GM12878 (cell line): ENCODE data around the gene ENPP1. TPM values are rescaled to one million over a fixed set of nuclear protein-coding genes. Genes with fewer than 3 reads are reported as not detected.

Experiments
- ATAC-seq: fragments of 200-7000 bp; cut with Tn5 transposase; 3 replicates; pipeline ENCODE4 v1.9.1; 2020; ENCODE audit warnings: mild to moderate bottlenecking, moderate library complexity
- BruUV-seq: library from RNA; stranded (reverse); fragments of 400-500 nt; replicated peaks from 2 replicates; lab custom pipeline; 2021; lab: Mats Ljungman, UMichigan
- CTCF ChIA-PET: fragments of 300-600 bp; sonication (Branson Sonifier 250); formaldehyde crosslinking; extraction: SDS; loops from one replicate; lab custom pipeline; 2021; ENCODE audit warnings: inconsistent platforms; lab: Yijun Ruan, JAX
- POLR2A ChIA-PET: fragments of 350-600 bp; formaldehyde crosslinking; extraction: SDS; loops from one replicate; lab custom pipeline; 2021; ENCODE audit warnings: inconsistent platforms; lab: Charles Lee
- RAD21 ChIA-PET: fragments of 300-600 bp; sonication (Branson Sonifier 250); formaldehyde crosslinking; loops from one replicate; lab custom pipeline; 2023; ENCODE audit warnings: antibody characterized with exemption; ENCODE audit not compliant: unreplicated experiment; lab: Charles Lee
- SMC1A ChIA-PET: fragments of 300-600 bp; sonication (Branson Sonifier 250); formaldehyde crosslinking; loops from one replicate; lab custom pipeline; 2023; ENCODE audit not compliant: unreplicated experiment, uncharacterized antibody; lab: Charles Lee
- DNase-seq: peaks from one replicate; pipeline ENCODE4 v3.0.0-alpha.2; 2011; ENCODE audit warnings: low read depth, low spot score
- FAIRE-seq: peaks from 3 replicates; lab custom pipeline; 2011; peaks lifted over from hg19 to GRCh38; lab: Jason Lieb, UNC
- H2AFZ ChIP-seq: 2 replicates; pipeline ENCODE4 v1.6.0; 2011; ENCODE audit warnings: low read depth, low read length, control low read depth; ENCODE audit not compliant: control insufficient read depth
- H3K27ac ChIP-seq: 2 replicates; pipeline ENCODE4 v1.5.1; 2011; ENCODE audit warnings: control low read depth; ENCODE audit not compliant: control insufficient read depth, insufficient read depth
- H3K27me3 ChIP-seq, 2 experiments: replicated peaks in 1 of 2; 2 replicates each; pipeline versions ENCODE4 v1.6.0 to v1.6.1; 2011; ENCODE audit warnings: low read length in 1 of 2; ENCODE audit not compliant: control insufficient read depth in 2 of 2, insufficient read depth in 2 of 2
- H3K36me3 ChIP-seq, 2 experiments: 2 replicates each; pipeline ENCODE4 v1.5.1; 2011; ENCODE audit warnings: low read length in 1 of 2; ENCODE audit not compliant: control insufficient read depth in 2 of 2, insufficient read depth in 2 of 2
- H3K4me1 ChIP-seq: 2 replicates; pipeline ENCODE4 v1.6.1; 2011; ENCODE audit warnings: mild to moderate bottlenecking, low read length, moderate library complexity, mixed read lengths; ENCODE audit not compliant: control insufficient read depth, insufficient read depth
- H3K4me2 ChIP-seq: 2 replicates; pipeline ENCODE4 v1.6.0; 2011; ENCODE audit warnings: control low read depth; ENCODE audit not compliant: control insufficient read depth, insufficient read depth
- H3K4me3 ChIP-seq: fragments of 200-600 bp; sonication (generic); 2 replicates; pipeline ENCODE4 v1.5.1; 2016
- H3K79me2 ChIP-seq: 2 replicates; pipeline ENCODE4 v1.6.0; 2011; ENCODE audit warnings: low read length; ENCODE audit not compliant: control insufficient read depth, insufficient read depth
- H3K9ac ChIP-seq: 2 replicates; pipeline ENCODE4 v1.8.0; 2011; ENCODE audit warnings: low read length, control low read depth, mixed read lengths; ENCODE audit not compliant: control insufficient read depth, insufficient read depth
- H3K9me3 ChIP-seq: replicated peaks from 3 replicates; pipeline ENCODE4 v1.5.1; 2011; ENCODE audit warnings: mild to moderate bottlenecking, low read length; ENCODE audit not compliant: control insufficient read depth, insufficient read depth
- H4K20me1 ChIP-seq: 2 replicates; pipeline ENCODE4 v1.6.0; 2011; ENCODE audit not compliant: control insufficient read depth, insufficient read depth
- CBFB ChIP-seq: IDR thresholded peaks from 2 replicates; pipeline ENCODE4 v1.6.1; 2016; ENCODE audit warnings: antibody characterized with exemption, low read depth
- CHD1 ChIP-seq: IDR thresholded peaks from 2 replicates; pipeline ENCODE4 v1.6.1; 2012; ENCODE audit warnings: low read depth, low read length, improper control_type of control experiment
- EP300 ChIP-seq, 2 experiments: fragments of 150-350 bp in 1 of 2; IDR thresholded peaks; 2 replicates each; pipeline ENCODE4 v1.6.1; 2011 to 2012; ENCODE audit warnings: low read depth in 2 of 2, low read length in 2 of 2, borderline replicate concordance in 1 of 2, improper control_type of control experiment in 1 of 2, inconsistent platforms in 1 of 2; ENCODE audit not compliant: control insufficient read depth in 1 of 2
- ESRRA ChIP-seq: IDR thresholded peaks from 2 replicates; pipeline ENCODE4 v1.6.1; 2012; ENCODE audit warnings: mild to moderate bottlenecking, low read length, improper control_type of control experiment
- PAX5 ChIP-seq: IDR thresholded peaks from 2 replicates; pipeline ENCODE4 v1.6.1; 2011; ENCODE audit warnings: low read depth, low read length, borderline replicate concordance
- POU2F2 ChIP-seq: IDR thresholded peaks from 3 replicates; pipeline ENCODE4 v1.6.1; 2011; ENCODE audit warnings: low read depth, mild to moderate bottlenecking, low read length, borderline replicate concordance
- RCOR1 ChIP-seq: conservative IDR thresholded peaks from 2 replicates; pipeline ENCODE4 v1.6.1; 2012; ENCODE audit warnings: low read depth, low read length, improper control_type of control experiment
- RUNX3 ChIP-seq: IDR thresholded peaks from 2 replicates; pipeline ENCODE4 v1.6.1; 2012; ENCODE audit warnings: low read length, inconsistent platforms
- SREBF1 ChIP-seq: IDR thresholded peaks from 2 replicates; pipeline ENCODE4 v1.6.1; 2012; ENCODE audit warnings: mild to moderate bottlenecking, low read length
- TBL1XR1 ChIP-seq: IDR thresholded peaks from 2 replicates; pipeline ENCODE4 v1.6.1; 2012; ENCODE audit warnings: low read depth, low read length, improper control_type of control experiment
- ZBED1 ChIP-seq: IDR thresholded peaks from 2 replicates; pipeline ENCODE4 v1.6.1; 2016; ENCODE audit warnings: borderline replicate concordance
- WGBS: methylation state at CpG from one replicate; pipeline ENCODE4 v1.1.6; 2016; ENCODE audit warnings: low lambda C conversion rate; ENCODE audit not compliant: insufficient replicate concordance, insufficient coverage; ENCODE audit errors: missing lambda C conversion rate; 5-methylcytosine and 5-hydroxymethylcytosine counted together
- in situ Hi-C: fragments of 300-500 bp; cut with MboI; formaldehyde crosslinking; loops from 9 replicates; pipeline ENCODE4 v1.14.3; 2018; ENCODE audit warnings: mixed read lengths
- intact Hi-C: fragments of 100-400 bp; cut with micrococcal nuclease; formaldehyde crosslinking; loops from one replicate; pipeline ENCODE4 v1.14.2; 2022; ENCODE audit not compliant: unreplicated experiment
- polyA plus RNA-seq, 11 experiments: library from polyadenylated mRNA; depleted of rRNA in 4 of 11; unstranded in 6 of 11; stranded (reverse) in 5 of 11; fragments of >200 nt; fragmentation: Nextera tagmentation in 4 of 11; fragmentation: Illumina TruSeq in 1 of 11; extraction: Ambion mirVana in 4 of 11; extraction: Trizol in 1 of 11; gene quantifications; 1 replicate in 1 of 11; 2 replicates in 10 of 11; pipeline versions ENCODE4 v1.2.1 to v1.2.3, GENCODE V29; 2011 to 2016; ENCODE audit warnings: inconsistent platforms in 2 of 11, missing spikeins in 2 of 11, low read depth in 1 of 11
- total RNA-seq, 4 experiments: library from RNA; depleted of rRNA in 3 of 4; stranded (reverse); fragments of >200 nt in 3 of 4; fragmentation: Illumina TruSeq in 1 of 4; extraction: Trizol in 1 of 4; gene quantifications; 2 replicates each; pipeline versions ENCODE4 v1.2.1 to v1.2.3, GENCODE V29; 2013 to 2021
- TF ChIP-seq, protein P1 (sequence below): IDR thresholded peaks from 2 replicates; pipeline ENCODE4 v1.6.1; 2011; ENCODE audit warnings: low read depth, mild to moderate bottlenecking, low read length, moderate library complexity, borderline replicate concordance; ENCODE audit errors: extremely low read depth
- TF ChIP-seq, protein P2 (sequence below): IDR thresholded peaks from 2 replicates; pipeline ENCODE4 v1.6.1; 2011; ENCODE audit warnings: mild to moderate bottlenecking, low read depth, low read length, moderate library complexity; ENCODE audit not compliant: insufficient replicate concordance
- TF ChIP-seq, protein P3 (sequence below): fragments of 450-650 bp; IDR thresholded peaks from 2 replicates; pipeline ENCODE4 v1.6.1; 2017; ENCODE audit warnings: mild to moderate bottlenecking, moderate library complexity
- TF ChIP-seq, protein P4 (sequence below): fragments of 450-650 bp; formaldehyde crosslinking; IDR thresholded peaks from 2 replicates; pipeline ENCODE4 v1.4.0; 2020; ENCODE audit warnings: mild to moderate bottlenecking, moderate library complexity

The ENPP1 gene
- total and polyA plus RNA-seq, 10 of the 15 experiments (the other 5 are each of a cell fraction or from before 2014, with no cell fraction given): 0.03 to 0.05 TPM; not detected in 8

DNA sequence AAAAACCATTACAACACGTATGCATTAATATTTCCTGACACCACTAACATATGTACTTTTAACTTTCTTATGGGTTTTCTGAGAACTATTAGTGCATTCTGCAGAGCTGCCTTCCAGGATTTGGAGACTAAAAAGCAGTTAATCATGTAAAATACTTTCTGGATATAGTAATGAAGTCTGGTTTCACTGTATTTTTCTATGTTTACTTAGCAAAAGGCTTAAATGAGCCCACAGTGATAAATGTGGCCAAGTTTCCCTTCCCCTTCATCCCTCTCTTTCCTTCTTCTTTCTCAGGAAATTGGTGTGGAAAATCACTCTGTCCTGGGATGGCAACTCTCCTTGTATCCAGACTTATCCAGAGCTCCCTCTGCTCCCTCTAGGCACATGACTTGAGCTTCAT, 29.7 kb upstream of the ENPP1 start:
- 0% methylated on average over 1 of the region's 1 CpG for WGBS
- no TSS peak for BruUV-seq
- Histone ChIP-seq H3K27ac (no peak overlapping the region), H3K4me1 (no peaks in the 10 kb centered on the region), H2AFZ (no peak overlapping the region), H3K79me2 (no peaks in the 10 kb centered on the region), H3K4me3 (no peak overlapping the region), H3K27me3 (no peaks in the 10 kb centered on the region; a peak in 1 of 4 replicates), H3K9me3 (no peaks in the 10 kb centered on the region), H4K20me1 (no peaks in the 10 kb centered on the region), H3K4me2 (no peak overlapping the region), H3K36me3 (no peaks in the 10 kb centered on the region), H3K9ac (no peak overlapping the region)
- in situ Hi-C loops: no loop called here
- DNase-seq (no peak), ATAC-seq (no peak), FAIRE-seq (no peak)
- intact Hi-C loops: no loop called here
- RAD21 ChIA-PET: no interaction called here
- SMC1A ChIA-PET: interaction anchor here (1.0 kb wide), 1 partner anchor 34 kb away, joined by 3 read pairs; no protein-coding TSS in a partner anchor
- TF ChIP-seq SREBF1: no peak
- TF ChIP-seq ZBED1: no peak
- TF ChIP-seq POU2F2: no peak
- TF ChIP-seq RUNX3: no peak
- no peak for TF ChIP-seq ESRRA
- no peak for TF ChIP-seq CHD1
- TF ChIP-seq CBFB: no peak
- TF ChIP-seq, protein P1, sequence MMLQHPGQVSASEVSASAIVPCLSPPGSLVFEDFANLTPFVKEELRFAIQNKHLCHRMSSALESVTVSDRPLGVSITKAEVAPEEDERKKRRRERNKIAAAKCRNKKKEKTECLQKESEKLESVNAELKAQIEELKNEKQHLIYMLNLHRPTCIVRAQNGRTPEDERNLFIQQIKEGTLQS: no peak
- no peak for TF ChIP-seq RCOR1
- TF ChIP-seq, protein P2, sequence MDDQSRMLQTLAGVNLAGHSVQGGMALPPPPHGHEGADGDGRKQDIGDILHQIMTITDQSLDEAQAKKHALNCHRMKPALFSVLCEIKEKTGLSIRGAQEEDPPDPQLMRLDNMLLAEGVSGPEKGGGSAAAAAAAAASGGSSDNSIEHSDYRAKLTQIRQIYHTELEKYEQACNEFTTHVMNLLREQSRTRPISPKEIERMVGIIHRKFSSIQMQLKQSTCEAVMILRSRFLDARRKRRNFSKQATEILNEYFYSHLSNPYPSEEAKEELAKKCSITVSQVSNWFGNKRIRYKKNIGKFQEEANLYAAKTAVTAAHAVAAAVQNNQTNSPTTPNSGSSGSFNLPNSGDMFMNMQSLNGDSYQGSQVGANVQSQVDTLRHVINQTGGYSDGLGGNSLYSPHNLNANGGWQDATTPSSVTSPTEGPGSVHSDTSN: no peak
- TF ChIP-seq PAX5: no peak
- no peak for TF ChIP-seq EP300 (IDR thresholded peaks at IDR 0.05; ENCODE audit: borderline replicate concordance in 1 of 2, control insufficient read depth in 1 of 2, low read depth in 2 of 2, low read length in 2 of 2)
- TF ChIP-seq, protein P3, sequence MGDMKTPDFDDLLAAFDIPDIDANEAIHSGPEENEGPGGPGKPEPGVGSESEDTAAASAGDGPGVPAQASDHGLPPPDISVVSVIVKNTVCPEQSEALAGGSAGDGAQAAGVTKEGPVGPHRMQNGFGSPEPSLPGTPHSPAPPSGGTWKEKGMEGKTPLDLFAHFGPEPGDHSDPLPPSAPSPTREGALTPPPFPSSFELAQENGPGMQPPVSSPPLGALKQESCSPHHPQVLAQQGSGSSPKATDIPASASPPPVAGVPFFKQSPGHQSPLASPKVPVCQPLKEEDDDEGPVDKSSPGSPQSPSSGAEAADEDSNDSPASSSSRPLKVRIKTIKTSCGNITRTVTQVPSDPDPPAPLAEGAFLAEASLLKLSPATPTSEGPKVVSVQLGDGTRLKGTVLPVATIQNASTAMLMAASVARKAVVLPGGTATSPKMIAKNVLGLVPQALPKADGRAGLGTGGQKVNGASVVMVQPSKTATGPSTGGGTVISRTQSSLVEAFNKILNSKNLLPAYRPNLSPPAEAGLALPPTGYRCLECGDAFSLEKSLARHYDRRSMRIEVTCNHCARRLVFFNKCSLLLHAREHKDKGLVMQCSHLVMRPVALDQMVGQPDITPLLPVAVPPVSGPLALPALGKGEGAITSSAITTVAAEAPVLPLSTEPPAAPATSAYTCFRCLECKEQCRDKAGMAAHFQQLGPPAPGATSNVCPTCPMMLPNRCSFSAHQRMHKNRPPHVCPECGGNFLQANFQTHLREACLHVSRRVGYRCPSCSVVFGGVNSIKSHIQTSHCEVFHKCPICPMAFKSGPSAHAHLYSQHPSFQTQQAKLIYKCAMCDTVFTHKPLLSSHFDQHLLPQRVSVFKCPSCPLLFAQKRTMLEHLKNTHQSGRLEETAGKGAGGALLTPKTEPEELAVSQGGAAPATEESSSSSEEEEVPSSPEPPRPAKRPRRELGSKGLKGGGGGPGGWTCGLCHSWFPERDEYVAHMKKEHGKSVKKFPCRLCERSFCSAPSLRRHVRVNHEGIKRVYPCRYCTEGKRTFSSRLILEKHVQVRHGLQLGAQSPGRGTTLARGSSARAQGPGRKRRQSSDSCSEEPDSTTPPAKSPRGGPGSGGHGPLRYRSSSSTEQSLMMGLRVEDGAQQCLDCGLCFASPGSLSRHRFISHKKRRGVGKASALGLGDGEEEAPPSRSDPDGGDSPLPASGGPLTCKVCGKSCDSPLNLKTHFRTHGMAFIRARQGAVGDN: no peak
- TF ChIP-seq TBL1XR1: no peak
- TF ChIP-seq, protein P4, sequence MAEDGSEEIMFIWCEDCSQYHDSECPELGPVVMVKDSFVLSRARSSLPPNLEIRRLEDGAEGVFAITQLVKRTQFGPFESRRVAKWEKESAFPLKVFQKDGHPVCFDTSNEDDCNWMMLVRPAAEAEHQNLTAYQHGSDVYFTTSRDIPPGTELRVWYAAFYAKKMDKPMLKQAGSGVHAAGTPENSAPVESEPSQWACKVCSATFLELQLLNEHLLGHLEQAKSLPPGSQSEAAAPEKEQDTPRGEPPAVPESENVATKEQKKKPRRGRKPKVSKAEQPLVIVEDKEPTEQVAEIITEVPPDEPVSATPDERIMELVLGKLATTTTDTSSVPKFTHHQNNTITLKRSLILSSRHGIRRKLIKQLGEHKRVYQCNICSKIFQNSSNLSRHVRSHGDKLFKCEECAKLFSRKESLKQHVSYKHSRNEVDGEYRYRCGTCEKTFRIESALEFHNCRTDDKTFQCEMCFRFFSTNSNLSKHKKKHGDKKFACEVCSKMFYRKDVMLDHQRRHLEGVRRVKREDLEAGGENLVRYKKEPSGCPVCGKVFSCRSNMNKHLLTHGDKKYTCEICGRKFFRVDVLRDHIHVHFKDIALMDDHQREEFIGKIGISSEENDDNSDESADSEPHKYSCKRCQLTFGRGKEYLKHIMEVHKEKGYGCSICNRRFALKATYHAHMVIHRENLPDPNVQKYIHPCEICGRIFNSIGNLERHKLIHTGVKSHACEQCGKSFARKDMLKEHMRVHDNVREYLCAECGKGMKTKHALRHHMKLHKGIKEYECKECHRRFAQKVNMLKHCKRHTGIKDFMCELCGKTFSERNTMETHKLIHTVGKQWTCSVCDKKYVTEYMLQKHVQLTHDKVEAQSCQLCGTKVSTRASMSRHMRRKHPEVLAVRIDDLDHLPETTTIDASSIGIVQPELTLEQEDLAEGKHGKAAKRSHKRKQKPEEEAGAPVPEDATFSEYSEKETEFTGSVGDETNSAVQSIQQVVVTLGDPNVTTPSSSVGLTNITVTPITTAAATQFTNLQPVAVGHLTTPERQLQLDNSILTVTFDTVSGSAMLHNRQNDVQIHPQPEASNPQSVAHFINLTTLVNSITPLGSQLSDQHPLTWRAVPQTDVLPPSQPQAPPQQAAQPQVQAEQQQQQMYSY (CRISPR knock-in tag): no peak
- CTCF ChIA-PET: interaction anchor here (0.6 to 0.7 kb wide), 2 partner anchors 20 to 218 kb away, joined by 3 read pairs; no protein-coding TSS in a partner anchor
- POLR2A ChIA-PET: no interaction called here
